Stimulated activated naive CD4-positive, alpha-beta T cell (primary cell): ENCODE data around the gene LAG3.

Experiments
- DNase-seq, 6 experiments: peaks; one replicate each; lab custom pipeline; 2025; lab: John Stamatoyannopoulos, UW

The LAG3 gene

GRCh38 chr12:6823182-6824084 lies 51.1 kb downstream of the LAG3 start:
- DNase-seq = no peak

- no peak for DNase-seq
Measured at GRCh38 chr12:6824085-6824775, 51.9 kb downstream of the LAG3 start.

- no peak for DNase-seq
Measured at GRCh38 chr12:6824901-6825381, 52.6 kb downstream of the LAG3 start.

- DNase-seq = peak; percentile 63 to 89 (median 78)
Measured at GRCh38 chr12:6825398-6826124, 53.2 kb downstream of the LAG3 start.

GRCh38 chr12:6826125-6826733 lies 53.9 kb downstream of the LAG3 start:
- no peak for DNase-seq

GRCh38 chr12:6826734-6827436 lies 54.6 kb downstream of the LAG3 start:
- no peak for DNase-seq

GRCh38 chr12:6827437-6827911 lies 55.2 kb downstream of the LAG3 start:
- DNase-seq = peak in 5 of 6 experiments; percentile 9 to 44 (median 23)
